GM18499 (cell line): ENCODE measurements around the gene PALS1.
A peak's percentile ranks its signal among the peaks of the same experiment; 100 is the strongest.

Experiments
- ATAC-seq: cut with Tn5 transposase; IDR thresholded peaks from one replicate; pipeline ENCODE4 v1.9.1; 2021; ENCODE audit warnings: moderate number of reproducible peaks; ENCODE audit not compliant: insufficient read depth, unreplicated experiment

Gene PALS1

GRCh38 chr14:67241411-67242167 lies at the start of gene PALS1:
Gene PALS1 (plus strand): TSS chr14:67241435. CDS start chr14:67279171, 37,736 bp downstream.
- ATAC-seq, result peak; percentile 26

- no peak for ATAC-seq
Measured at GRCh38 chr14:67191768-67192290, 49.4 kb upstream of the PALS1 start.

GRCh38 chr14:67192366-67192765 lies 48.9 kb upstream of the PALS1 start:
- no peak for ATAC-seq

- ATAC-seq, result no peak
Measured at GRCh38 chr14:67195279-67195678, 46.0 kb upstream of the PALS1 start.

GRCh38 chr14:67199016-67199415 lies 42.2 kb upstream of the PALS1 start:
- no peak for ATAC-seq

GRCh38 chr14:67207810-67208209 lies 33.4 kb upstream of the PALS1 start:
- ATAC-seq, result no peak

GRCh38 chr14:67218126-67218525 lies 23.1 kb upstream of the PALS1 start:
- no peak for ATAC-seq

GRCh38 chr14:67221248-67221981 lies 19.8 kb upstream of the PALS1 start:
- no peak for ATAC-seq

- no peak for ATAC-seq
Measured at GRCh38 chr14:67221982-67222328, 19.3 kb upstream of the PALS1 start.

GRCh38 chr14:67225523-67225922 lies 15.7 kb upstream of the PALS1 start:
- ATAC-seq, result no peak

GRCh38 chr14:67228325-67228984 lies 12.8 kb upstream of the PALS1 start:
- ATAC-seq, result no peak

GRCh38 chr14:67232066-67232465 lies 9.2 kb upstream of the PALS1 start:
- no peak for ATAC-seq

GRCh38 chr14:67232621-67233020 lies 8.6 kb upstream of the PALS1 start:
- ATAC-seq, result no peak

GRCh38 chr14:67237591-67237990 lies 3.6 kb upstream of the PALS1 start:
- ATAC-seq, result no peak

GRCh38 chr14:67239582-67239981 lies 1.7 kb upstream of the PALS1 start:
- no peak for ATAC-seq

GRCh38 chr14:67240168-67240932 lies 885 bp upstream of the PALS1 start:
- ATAC-seq, result no peak

- peak; percentile 57 for ATAC-seq
Measured at GRCh38 chr14:67240978-67241410, 241 bp upstream of the PALS1 start.

- no peak for ATAC-seq
Measured at GRCh38 chr14:67242168-67242420, 859 bp downstream of the PALS1 start.

GRCh38 chr14:67245104-67245503 lies 3.9 kb downstream of the PALS1 start:
- no peak for ATAC-seq

GRCh38 chr14:67251573-67252226 lies 10.5 kb downstream of the PALS1 start:
- ATAC-seq, result no peak
